C4-2B (cell line): Measurements from ENCODE around the gene SYMPK.

Source experiments
- CTCF ChIP-seq: fragments of 450-650 bp; conservative IDR thresholded peaks from 2 replicates; pipeline ENCODE4 v1.5.1; 2017; ENCODE audit warnings: mild to moderate bottlenecking
- ZFX ChIP-seq: fragments of 450-650 bp; IDR thresholded peaks from 2 replicates; pipeline ENCODE4 v1.6.1; 2017

- TF ChIP-seq CTCF (no peak), ZFX (no peak)
Measured at GRCh38 chr19:45772130-45772840, 90.7 kb downstream of the SYMPK start.
